Myocyte (in vitro differentiated cells): ENCODE data around the gene HOXA4. TPM values are rescaled to one million over a fixed set of nuclear protein-coding genes. Genes with fewer than 3 reads are reported as not detected.
A peak's percentile ranks its signal among the peaks of the same experiment; 100 is the strongest.

ENCODE experiments used
- DNase-seq: peaks from one replicate; pipeline ENCODE4 v3.0.0-alpha.2; 2012; ENCODE audit warnings: low read depth
- total RNA-seq: library from RNA; depleted of rRNA; stranded (reverse); fragments of >200 nt; gene quantifications from 2 replicates; pipeline ENCODE4 v1.2.3, GENCODE V29; 2014

Gene HOXA4
- total RNA-seq, 1 donor from 2014 or later: 5.0 TPM

DNA sequence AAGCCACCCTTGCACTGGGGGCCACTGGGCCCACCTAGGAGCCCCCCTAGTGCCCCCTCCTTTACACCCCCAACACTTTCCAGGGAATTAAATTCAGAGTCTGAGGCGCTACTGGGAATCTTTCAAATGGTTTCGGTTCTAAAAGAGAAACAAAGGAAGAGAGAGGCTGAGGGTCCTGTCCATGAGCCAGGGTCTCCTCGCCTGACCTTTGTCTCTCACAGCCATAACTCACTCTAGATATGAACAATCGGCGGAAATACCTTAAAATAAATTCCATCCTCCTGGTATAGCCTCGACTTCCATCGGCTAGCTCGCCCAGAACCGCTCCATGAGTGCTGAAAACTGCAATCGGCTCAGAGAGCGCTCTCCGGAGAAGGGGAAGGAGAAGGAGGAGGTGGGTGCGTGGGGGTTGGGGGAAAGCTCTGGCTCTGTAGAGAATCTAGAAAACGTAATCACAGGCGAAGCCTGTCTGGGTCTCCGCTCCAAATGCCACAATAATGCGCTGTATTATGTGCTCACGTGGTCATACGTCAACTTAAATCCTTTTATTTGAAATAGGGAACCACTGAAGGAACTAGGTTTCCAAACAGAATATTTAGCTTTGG, 12.6 kb downstream of the HOXA4 start:
- no peak for DNase-seq

DNA sequence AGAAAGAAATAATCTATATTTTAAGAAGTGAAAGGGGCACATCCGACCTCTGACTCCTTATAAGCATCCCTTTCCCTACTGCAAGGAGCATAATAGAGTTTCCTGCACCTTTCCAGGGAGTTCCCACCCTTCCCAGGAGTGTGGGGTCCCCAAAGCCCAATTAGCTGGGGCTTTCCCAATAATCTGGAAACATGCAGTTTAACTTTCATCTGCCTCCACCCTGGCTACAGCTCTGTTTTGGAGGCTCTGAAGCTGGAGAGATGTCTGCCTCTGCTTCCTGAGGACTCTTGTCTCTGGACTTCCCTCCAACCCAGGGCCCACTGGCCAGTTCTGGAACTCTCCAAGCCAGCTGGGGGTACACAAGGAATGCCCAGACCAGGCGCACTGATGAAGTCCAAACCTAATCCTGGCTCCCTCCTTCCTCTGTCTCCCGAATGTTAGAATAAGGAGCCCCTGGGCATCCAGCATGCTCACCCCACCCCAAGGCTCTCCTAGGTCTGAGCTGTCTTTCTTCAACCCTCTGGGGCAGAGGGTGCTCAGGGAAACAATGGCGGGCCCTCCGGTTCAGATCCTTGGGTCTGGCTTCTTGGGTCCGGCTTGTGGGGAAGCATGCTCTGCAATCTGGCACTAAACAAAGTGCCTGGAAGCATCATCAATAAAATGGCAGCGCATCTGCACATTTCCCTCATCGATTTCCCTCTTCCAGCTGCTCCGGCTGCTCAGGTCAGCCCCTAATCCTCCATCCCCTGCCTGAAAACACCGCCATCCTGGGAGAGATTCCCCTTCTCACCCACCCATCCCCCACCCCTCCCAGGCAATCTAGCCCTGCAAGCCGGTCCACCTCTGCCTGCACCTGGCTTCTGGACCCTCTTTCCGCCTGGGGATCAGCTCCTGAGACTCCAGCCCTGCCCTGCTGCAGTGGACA, 13.3 kb downstream of the HOXA4 start:
- DNase-seq: no peak

DNA sequence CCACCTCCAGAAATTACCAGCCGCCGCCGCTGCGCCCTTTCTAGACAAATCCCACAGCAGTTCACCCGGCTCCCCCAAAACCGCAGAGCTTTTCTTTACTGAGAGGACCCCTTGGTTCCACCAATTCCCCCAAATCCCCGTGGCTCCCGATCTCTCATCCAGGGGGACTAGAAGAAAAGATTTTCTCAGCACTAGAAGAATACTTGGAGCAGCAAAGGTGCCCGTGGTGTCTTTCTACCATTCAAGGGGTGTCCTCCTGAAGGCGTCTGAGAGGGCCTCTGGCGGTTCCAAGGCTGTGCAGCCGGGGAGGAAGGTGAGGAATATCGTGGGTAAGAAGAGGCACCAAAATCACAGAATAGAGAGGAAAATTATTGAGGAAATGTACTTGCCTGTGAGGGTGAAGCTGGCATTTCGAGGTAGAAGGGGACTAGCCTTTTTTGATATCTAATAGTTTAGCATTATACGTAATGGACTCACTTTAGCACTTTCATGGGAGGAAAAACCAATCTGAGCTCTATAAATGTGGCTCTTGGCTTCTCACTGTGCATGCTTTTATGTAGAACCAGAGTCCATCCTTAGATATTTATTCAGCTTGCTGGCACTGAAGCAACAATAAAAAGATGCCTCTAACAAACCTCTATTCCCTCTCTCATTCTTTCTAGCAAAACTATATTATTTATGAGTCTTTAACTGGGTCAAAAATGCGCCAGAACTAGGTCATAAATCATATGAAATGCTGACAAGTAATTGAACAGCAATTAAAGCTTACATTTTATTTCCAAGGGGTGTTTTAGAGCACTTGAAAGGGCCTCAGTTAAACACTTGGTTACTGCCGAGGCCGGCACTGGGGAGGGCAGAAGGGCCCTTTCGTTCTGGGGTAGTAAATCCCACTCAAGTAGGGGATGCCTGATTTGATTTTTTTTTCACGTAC, 14.3 kb downstream of the HOXA4 start:
- no peak for DNase-seq

DNA sequence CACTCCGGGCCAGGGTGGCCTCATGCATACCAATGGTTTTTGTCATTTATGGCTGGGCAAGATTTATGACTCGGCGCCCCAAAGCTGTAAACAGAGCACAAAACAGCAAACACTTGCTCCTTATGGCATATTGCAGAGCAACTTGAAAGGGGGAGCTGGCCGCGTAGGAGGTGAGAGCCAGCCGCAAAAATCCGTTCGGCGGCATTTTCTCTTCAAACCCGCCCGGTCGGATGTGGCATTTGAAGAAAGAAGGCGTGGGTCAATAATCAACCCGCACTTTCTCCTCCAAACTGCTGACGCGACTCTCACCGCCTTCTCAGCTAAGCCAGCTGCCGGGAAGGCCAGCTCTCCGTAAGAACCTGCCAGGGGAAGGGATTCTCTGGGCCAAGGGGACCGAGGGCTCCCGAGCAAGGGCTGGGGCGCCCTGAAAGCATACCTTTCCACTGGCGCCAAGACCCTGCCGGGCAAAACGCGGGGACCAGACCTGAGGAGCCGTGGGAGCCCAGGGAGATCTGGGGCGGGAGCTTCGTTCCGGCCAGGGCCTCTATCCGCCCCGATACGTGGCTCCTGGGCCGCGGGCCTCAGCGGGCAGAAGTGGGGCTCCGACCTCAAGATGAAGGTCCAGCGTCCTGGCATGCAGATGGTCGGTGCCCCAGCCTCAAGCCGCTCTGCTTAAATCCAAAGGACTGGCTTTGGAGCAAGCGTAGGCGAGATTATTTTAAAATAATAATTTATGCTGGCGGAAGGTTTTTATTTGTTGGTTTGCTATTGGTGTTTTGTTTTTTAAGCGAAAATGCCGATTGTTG, 15.1 kb downstream of the HOXA4 start:
- DNase-seq: no peak

DNA sequence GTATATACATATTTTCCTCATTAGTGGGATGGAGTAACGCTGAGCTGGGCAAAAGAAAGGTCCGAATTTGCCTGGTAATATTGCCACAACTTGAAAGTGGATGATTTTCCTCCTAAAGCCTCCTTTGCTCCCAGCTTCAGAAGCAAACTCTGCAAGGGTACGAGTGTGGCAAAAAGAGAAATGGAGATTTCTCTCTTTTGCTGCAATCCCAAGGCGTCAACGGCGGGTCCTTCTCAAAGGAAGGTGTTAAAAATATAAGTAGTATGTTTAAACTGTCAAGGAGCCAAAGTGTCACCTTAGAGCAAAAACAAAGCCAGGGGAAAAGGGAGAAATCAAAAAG, 15.7 kb downstream of the HOXA4 start:
- DNase-seq: no peak

DNA sequence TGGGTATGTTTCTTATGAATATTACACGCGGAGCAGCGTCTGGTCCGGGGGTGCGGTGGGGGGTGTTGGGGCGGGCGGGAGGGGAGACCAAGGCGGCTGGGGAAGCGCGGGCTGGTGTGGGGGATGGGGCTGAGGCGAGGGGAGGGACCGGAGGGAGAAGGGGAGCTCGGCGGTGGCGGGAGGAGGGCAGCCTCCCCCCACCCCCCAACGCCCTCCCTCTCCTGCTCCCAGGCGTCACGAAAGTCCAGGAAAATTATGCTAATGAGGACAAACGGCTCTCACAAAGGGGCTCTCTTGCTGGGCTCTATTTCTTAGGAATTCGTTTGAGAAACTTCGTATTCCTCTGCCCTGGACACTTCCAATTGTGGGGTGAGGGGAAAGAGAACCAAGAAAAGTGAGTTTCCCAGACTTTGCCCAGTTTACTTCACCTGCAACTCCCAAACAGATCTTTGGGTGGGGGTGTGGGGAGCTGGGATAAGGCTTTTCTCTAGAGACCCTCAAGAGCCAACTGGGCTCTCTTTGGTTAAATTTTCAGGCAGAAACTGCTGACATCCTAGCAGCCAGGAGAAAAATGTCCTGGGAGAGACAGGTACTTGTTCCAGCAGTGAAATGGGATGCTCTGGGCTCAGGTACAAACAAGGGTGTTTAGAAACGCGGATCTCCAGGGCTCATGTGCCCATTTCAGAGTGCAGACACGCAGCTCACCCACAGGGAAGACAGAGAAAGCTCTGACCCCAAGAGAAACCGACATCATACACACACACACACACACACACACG, 16.4 kb downstream of the HOXA4 start:
- peak; percentile 70 for DNase-seq

DNA sequence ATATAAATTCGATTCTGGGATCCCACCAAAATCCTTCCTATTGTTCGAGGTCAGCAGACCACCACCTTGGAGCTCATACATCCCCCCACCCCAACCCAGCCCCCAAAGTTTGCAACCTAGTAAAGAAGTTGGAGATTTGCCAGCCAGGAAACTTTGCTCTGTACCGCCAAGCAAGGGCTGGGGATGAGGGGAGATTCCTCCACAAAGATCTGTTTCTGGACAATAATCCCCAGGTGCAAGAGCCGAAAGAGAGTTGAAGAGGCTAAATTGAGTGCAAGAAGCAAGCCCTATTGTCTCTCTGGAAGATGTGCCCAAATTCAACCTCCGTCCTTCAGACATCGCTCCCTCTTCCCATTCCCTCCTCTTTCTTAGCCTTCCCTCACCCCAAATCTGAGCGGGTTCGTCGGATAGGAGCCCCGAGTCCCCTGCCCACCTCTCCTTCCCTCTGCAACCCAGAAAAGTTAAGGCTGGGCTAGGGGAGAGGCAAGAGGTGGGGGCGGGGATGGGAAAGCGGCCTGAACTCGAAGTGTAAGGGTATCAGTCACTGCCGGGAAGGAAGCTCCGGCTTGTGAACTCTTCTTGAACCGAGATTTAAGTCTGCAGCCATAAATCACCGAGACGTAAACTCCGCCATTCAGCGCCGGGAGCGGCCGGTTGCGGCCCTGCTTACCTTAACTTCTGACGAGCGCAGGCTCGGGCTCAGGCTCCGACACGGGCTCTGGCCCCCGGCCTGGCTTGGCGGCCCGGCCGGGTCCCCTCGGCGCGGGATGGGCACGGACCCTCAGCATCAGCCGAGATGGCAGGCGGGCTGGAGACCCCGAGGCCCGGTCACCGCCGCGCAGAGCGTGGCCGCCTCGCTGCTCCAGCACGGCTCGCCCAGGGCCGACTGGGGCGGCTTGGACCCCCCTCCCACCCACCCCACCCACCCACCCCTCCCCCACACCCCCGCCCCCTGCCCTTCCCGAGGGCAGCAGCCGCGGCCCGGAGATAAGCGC, 17.3 kb downstream of the HOXA4 start:
- peak; percentile 79 for DNase-seq

DNA sequence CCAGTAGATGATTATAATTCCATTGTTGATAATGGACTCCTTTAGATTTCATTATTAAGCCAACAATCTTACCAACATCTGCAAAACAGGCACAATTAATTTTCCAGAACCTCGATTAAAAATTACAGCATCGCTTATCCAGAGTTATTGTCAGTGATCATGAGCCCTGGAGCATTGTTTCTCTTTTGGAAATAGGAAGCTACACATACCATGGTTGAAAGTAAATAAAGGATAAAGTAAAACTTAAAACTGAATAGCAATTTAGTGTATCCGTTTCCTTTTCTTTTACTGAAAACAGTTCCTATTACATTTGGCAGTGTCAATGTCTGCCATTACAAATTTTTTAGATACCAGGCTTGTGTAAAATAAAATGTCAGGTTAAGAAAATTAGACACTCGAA, 18.2 kb downstream of the HOXA4 start:
- DNase-seq: no peak

DNA sequence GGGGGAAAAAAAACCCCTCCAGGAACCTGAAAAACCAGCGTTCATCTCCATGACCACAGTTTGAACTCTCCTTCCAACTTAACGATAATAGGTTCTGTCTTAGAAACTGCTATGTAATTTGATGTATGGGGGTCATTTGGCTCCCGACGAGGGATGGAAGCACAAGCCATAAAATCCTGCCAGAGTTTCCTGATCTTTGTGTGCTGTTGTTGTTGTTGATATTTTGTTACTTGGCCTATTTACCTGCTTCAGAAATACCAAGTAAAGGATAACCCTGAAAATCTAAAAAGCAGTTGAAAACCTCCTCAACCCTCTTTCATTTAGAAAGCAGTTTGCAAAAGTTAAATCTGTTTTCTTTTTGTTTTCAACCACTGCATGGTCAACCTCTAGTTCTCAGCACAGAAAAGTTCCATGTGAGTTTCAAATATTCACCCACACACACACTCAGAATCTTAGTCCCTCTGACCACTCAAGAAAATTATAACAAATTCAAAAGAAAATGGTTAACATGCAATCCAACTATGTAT, 18.7 kb downstream of the HOXA4 start:
- DNase-seq: no peak

DNA sequence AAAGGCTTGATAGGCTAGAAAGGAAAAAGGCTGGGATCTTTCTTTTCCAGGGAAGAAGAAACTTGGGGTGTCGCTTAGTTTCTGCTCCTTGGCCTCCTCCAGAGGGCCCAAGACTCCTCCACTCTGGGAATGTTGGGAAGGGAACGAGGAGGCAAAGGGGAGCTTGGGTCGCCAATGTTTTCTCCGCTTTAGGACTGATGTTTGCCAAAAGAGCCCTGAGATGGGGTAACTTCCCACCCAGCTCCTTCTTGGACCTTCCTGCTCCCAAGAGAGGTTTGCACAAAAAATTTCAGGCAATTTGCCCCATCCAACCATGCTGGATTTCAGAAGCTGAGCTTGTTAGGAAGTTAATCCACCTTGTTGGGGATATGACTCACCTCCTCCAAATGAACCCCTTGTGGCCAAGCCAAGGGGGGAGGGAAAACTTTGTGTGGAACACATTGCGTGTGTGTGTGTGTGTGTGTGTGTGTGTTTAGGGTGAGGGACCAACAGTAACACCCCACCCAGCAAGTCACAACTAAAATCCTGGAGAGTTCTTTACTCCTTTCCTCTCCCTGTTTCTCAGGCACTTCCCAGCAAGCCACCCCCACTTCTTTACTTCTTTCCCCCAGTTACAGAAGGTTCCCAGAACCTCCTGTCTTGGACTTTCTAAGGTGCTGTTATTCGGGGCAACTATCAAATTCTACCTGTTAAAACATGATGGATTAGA, 19.4 kb downstream of the HOXA4 start:
- peak; percentile 45 for DNase-seq

DNA sequence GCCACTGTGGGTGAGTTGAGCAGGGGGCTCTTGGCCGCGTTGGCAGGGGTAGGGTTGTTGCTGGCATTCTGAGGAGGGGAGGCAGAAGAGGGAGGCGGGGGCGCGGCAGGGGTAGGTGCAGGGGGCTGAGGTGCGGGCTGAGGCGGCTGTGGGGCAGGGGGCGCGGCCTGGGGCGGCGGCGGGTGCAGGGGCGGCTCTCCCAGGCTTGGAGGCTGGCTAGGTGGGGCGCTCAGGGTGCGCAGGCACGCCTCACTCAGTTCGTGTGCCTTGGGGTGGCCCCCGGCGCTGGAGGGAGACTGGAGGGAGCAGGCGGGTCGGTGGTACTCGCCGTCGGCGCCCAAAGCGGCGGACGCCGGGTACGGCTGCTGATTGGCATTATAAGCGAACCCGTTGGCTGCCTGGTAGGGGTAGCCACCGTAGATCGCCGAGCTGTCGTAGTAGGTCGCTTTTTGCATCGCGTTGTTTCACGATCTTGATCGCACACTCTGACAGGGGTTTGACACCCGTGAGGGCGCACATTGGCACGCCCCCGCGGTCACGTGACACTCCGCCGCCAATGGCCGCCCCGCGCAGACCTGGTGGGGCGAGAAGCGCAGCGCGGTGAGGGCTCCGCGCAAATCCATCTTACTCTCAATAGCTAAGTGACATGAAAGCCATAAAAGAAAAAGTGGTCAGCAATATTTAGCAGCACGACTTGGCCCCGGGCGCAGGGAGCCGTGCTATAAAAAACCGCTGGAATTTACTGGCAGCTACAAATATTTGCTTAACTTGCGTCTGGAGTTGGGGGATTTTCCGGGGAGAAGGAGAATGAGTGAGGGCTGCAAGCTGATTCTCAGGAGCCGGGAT, 20.1 kb downstream of the HOXA4 start:
- peak; percentile 39 for DNase-seq

DNA sequence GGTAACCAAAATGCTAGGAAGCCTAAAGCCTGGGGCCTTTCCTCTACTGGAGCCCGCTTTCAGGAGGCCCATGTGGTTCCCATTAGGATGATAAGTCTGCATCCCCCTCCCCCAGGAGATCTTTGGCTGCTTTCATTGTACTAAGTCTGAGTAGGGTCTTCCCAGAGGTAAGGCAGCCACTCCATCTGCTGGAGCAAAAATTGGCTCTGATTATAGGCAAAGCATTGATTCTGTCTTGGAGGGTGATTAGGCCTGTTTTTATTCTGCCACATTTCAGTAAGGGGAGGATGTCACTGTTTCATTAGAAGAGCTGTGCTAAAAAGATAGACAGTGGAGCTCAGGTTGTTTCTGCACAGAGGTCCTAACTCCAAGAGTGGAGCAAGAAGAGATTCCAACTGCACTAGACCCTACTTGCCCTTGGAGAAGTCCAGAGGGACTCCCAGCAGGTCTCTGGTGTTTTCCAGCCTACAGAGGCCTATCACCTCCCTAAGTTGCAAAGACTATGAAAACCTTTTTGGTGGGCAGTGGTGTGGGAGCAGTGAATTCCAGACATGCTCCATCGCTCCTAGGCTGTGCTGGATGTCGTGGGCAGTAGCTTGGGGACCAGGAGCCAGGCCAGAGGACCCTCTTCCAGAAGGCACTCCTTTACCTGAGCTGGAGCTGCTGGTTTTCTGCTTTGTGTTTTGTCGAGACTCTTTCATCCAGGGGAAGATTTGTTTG, 20.9 kb downstream of the HOXA4 start:
- no peak for DNase-seq

DNA sequence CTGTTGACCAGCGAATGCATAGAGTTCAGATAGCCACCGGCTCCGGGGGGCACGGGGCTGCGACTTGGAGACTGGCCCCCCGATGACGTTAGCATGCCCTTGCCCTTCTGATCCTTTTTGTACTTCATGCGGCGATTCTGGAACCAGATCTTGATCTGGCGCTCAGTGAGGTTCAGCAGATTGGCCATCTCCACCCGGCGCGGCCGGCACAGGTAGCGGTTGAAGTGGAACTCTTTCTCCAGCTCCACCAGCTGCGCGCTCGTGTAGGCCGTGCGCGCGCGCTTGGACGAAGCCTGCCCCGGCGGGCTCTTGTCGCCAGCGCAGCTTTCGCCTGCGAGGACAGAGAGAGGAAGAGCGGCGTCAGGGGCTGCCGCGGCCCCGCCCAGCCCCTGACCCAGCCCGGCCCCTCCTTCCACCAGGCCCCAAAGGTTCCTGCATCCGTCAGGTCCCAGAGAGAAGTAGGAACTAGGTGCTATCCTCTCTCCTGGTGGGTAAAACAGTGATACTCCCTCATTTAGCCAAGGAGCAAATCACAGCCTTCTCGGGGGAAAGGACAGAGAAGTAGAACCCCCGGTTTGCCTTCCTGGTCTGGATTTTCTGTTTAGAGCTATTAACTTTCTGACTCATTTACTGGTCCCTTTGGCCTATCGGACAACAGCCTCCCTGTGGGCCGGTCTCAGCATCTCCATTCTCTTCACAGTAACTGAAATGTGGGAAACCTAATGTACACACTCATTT, 22.0 kb downstream of the HOXA4 start:
- DNase-seq: no peak

DNA sequence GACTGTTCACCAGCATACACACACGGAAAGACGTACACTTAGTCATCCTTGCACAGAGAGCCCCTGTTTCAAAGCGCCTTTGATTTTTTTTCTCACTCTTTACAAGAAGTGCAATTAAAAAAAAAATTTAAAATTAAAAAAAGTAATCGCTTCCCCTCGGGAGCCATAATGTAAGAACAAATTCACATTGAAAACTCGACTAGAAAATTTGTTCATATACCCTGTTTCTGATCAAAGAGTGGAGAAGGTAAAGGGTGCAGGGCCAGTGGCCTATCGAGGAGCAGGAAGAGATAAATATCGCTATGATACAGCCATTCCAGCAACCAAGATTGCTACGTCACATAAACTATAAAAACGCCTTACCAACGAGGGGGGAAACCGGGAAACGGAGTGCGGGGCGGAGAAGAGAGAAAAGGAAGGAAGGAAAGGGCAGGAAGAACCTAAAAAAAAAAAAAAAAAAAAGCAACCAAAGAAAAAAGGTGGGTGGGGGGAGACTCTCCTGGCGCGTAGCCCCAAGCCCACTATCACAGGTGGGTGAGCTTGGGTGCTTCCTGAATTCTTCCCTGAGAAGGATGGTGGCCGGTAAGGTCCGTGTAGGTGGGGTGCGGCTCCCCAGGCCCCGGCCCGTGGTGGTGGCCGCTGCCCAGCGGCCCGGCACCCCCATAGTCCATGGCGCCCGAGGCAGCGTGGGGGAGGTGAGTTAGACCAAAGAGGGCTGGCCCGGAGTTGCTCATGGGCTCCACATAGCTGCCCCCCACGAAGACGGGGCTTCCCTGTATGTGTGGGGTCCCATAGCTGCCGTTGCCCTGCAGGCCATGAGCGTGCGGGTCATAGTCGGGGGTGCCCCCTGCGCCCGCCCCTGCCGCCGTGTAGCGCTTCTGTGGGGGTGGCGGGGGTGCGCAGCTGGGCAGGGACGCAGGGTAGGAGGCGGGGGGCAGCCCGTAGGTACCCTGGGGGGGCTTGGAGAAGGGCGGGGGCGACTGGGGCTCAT, 22.9 kb downstream of the HOXA4 start:
- no peak for DNase-seq

DNA sequence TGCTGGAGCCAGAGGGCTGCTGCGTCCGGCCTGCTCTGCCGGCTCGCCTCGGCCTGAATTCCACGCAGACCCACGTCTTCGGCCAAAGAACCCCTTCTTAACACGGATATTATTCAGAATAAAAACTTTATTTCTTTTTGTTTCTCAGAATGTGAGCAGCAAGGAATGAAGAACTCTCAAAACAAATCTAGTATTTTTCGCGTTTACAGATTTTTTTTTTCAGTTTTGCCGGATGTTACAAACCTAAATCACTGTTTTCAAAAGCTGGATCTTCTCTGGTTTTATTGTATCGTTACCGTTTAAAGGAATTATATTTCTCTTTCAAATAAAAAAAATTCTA, 23.7 kb downstream of the HOXA4 start:
- DNase-seq: no peak
